ENCODE measurements around the gene TAF7L. TPM values are rescaled to one million over a fixed set of nuclear protein-coding genes. Genes with fewer than 3 reads are reported as not detected.

TAF7L gene
- total and polyA plus RNA-seq, 2 of the 13 experiments (the other 11 are each of a cell fraction or from before 2014, with no cell fraction given), result 0.05 TPM; not detected in 1

- Histone ChIP-seq H3K36me3 (replicated peaks in 1 of 2; ENCODE audit: control insufficient read depth in 1 of 2, insufficient read depth in 2 of 2, low read length in 2 of 2) (no peaks in the 10 kb centered on the region), H3K27me3 (ENCODE audit: control insufficient read depth in 1 of 2, insufficient read depth in 2 of 2, low read length in 2 of 2) (no peaks in the 10 kb centered on the region), H3K4me2 (ENCODE audit: low read depth, low read length) (no peak overlapping the region), H4K20me1 (ENCODE audit: insufficient read depth, low read length) (no peaks in the 10 kb centered on the region), H3K9ac (ENCODE audit: insufficient read depth, low read depth, low read length) (no peak overlapping the region), H3K79me2 (ENCODE audit: insufficient read depth, low read length) (no peaks in the 10 kb centered on the region), H3K27ac (ENCODE audit: extremely low read length, insufficient read depth, low read length) (no peak overlapping the region), H3K4me3 (replicated peaks in 1 of 3; ENCODE audit: insufficient read depth in 1 of 3, low read depth in 2 of 3, low read length in 3 of 3) (no peak overlapping the region), H3K4me1 (ENCODE audit: insufficient read depth, low read length) (no peaks in the 10 kb centered on the region), H2AFZ (ENCODE audit: low read length) (no peak overlapping the region), H3K9me3 (ENCODE audit: low read length) (no peaks in the 10 kb centered on the region)
- POLR2A ChIA-PET, result no interaction called here
- intact Hi-C loops (cut with micrococcal nuclease; ENCODE audit: unreplicated experiment), result no loop called here
- WGBS (ENCODE audit: low lambda C conversion rate), result 5% methylated on average over 2 of the region's 2 CpGs
- no TSS peak for BruUV-seq (replicated peaks)
- ATAC-seq (no peak), FAIRE-seq (no peak), DNase-seq (ENCODE audit: low spot score) (no peak)
- no peak for TF ChIP-seq KDM3A (CRISPR knock-in tag; IDR thresholded peaks at IDR 0.05; ENCODE audit: low read depth)
- CTCF ChIA-PET (ENCODE audit: low intra/inter-chr PET ratio, low total read pairs), result no interaction called here
- in situ Hi-C loops (cut with HindIII; ENCODE audit: extremely low pct_ligation_motif_present, low pct_unique_long_range_greater_than_20kb), result no loop called here
These were observed 60.5 kb downstream of the TAF7L start for GRCh38 chrX:101230636-101231035.

GRCh38 chrX:101229170-101229569 is 62.0 kb downstream of the TAF7L start:
- Histone ChIP-seq H3K27ac (ENCODE audit: extremely low read length, insufficient read depth, low read length) (no peak overlapping the region), H3K36me3 (replicated peaks in 1 of 2; ENCODE audit: control insufficient read depth in 1 of 2, insufficient read depth in 2 of 2, low read length in 2 of 2) (no peaks in the 10 kb centered on the region), H4K20me1 (ENCODE audit: insufficient read depth, low read length) (no peaks in the 10 kb centered on the region), H3K4me3 (replicated peaks in 1 of 3; ENCODE audit: insufficient read depth in 1 of 3, low read depth in 2 of 3, low read length in 3 of 3) (no peak overlapping the region), H3K4me1 (ENCODE audit: insufficient read depth, low read length) (no peaks in the 10 kb centered on the region), H3K4me2 (ENCODE audit: low read depth, low read length) (no peak overlapping the region), H3K27me3 (ENCODE audit: control insufficient read depth in 1 of 2, insufficient read depth in 2 of 2, low read length in 2 of 2) (no peaks in the 10 kb centered on the region), H2AFZ (ENCODE audit: low read length) (no peak overlapping the region), H3K79me2 (ENCODE audit: insufficient read depth, low read length) (no peaks in the 10 kb centered on the region), H3K9ac (ENCODE audit: insufficient read depth, low read depth, low read length) (no peak overlapping the region), H3K9me3 (ENCODE audit: low read length) (no peaks in the 10 kb centered on the region)
- WGBS (ENCODE audit: low lambda C conversion rate), result 92% methylated on average over 1 of the region's 1 CpG
- in situ Hi-C loops (cut with HindIII; ENCODE audit: extremely low pct_ligation_motif_present, low pct_unique_long_range_greater_than_20kb), result no loop called here
- CTCF ChIA-PET (ENCODE audit: low intra/inter-chr PET ratio, low total read pairs), result no interaction called here
- POLR2A ChIA-PET, result no interaction called here
- no TSS peak for BruUV-seq (replicated peaks)
- no peak for FAIRE-seq
- ATAC-seq, result no peak
- intact Hi-C loops (cut with micrococcal nuclease; ENCODE audit: unreplicated experiment), result no loop called here
- DNase-seq (ENCODE audit: low spot score), result no peak
- TF ChIP-seq RXRB (CRISPR knock-in tag; IDR thresholded peaks at IDR 0.05; ENCODE audit: borderline replicate concordance) (no peak), ZNF362 (CRISPR knock-in tag; IDR thresholded peaks at IDR 0.05; ENCODE audit: borderline replicate concordance) (no peak), ZNF556 (CRISPR knock-in tag; IDR thresholded peaks at IDR 0.05; ENCODE audit: borderline replicate concordance) (no peak), DZIP1 (CRISPR knock-in tag; IDR thresholded peaks at IDR 0.05) (no peak), NFIC (IDR thresholded peaks at IDR 0.05; ENCODE audit: low read length) (no peak), ZNF777 (CRISPR knock-in tag; IDR thresholded peaks at IDR 0.05) (no peak), TRIM24 (CRISPR knock-in tag; IDR thresholded peaks at IDR 0.05) (no peak), ZNF343 (CRISPR knock-in tag; IDR thresholded peaks at IDR 0.05) (no peak), ESRRA (CRISPR knock-in tag; IDR thresholded peaks at IDR 0.05; ENCODE audit: low read depth) (no peak), LRRFIP1 (CRISPR knock-in tag; conservative IDR thresholded peaks at IDR 0.05) (no peak), ZNF430 (CRISPR knock-in tag; IDR thresholded peaks at IDR 0.05) (no peak), ZSCAN21 (CRISPR knock-in tag; IDR thresholded peaks at IDR 0.05; ENCODE audit: borderline replicate concordance) (no peak), ZNF841 (CRISPR knock-in tag; IDR thresholded peaks at IDR 0.05; ENCODE audit: borderline replicate concordance) (no peak)

Measured in HepG2 (cell line).